ENCODE results near the gene GZMB. TPM values are rescaled to one million over a fixed set of nuclear protein-coding genes. Genes with fewer than 3 reads are reported as not detected.
"Not testable (repeated sequence)": the region's sequence is repeated elsewhere in the genome, so short reads cannot be mapped to it uniquely, and the experiment has no call there.

Gene GZMB
- total RNA-seq, 1 experiment from 2014 or later: not detected

DNA sequence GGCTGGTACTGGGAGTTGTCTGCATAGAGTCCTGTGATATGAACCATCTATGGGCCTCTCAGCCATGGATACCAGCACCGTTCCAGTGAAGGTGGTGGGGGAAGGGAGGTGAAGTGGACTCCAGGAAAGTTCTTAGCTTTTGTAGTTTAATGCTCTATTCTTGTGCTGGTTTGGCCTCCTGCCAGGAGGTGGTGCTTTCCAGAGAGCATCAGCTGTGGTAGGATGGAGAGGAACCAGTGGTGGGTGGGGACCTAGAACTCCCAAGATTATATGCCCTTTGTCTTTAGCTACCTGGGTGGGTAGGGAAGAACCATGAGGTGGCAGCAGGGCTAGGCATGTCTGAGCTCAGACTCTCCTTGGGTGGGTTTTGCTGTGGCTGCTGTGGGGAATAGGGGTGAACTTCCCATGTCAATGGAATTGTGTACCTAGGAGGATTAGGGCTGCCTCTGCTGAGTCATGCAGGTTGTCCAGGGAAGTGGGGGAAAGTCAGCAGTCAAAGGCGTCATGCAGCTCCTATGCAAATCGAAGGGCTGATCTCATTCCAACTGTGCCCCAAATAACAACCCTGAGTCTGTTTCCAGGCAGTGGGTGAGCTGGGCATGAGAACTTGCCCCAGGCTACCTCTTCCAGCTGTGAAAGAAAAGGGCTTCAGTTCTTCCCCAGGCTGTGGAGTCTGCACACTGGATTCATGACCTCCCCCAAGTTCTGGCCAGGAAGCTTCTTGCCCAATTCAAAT lies 38.7 kb downstream of the GZMB start:
- in situ Hi-C loops (cut with HindIII; ENCODE audit: low pct_unique_long_range_greater_than_20kb, low sequenced_read_pairs): no loop called here
- DNase-seq (ENCODE audit: low read depth, low spot score): peak; percentile 99

DNA sequence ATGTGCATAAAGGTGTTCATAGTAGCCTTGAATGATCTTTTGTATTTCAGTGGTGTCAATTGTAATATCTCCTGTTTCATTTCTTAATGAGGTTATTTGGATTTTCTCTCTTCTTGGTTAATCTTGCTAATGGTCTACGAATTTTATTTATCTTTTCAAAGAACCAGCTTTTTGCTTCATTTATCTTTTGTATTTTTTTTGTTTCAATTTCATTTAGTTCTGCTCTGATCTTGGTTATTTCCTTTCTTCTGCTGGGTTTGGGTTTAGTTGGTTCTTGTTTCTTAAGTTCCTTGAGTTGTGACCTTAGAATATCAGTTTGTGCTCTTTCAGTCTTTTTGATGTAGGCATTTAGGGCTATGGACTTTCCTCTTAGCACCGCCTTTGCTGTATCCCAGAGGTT lies 43.0 kb downstream of the GZMB start:
- DNase-seq (ENCODE audit: low read depth, low spot score); in situ Hi-C loops (cut with HindIII; ENCODE audit: low pct_unique_long_range_greater_than_20kb, low sequenced_read_pairs): not testable (repeated sequence)

DNA sequence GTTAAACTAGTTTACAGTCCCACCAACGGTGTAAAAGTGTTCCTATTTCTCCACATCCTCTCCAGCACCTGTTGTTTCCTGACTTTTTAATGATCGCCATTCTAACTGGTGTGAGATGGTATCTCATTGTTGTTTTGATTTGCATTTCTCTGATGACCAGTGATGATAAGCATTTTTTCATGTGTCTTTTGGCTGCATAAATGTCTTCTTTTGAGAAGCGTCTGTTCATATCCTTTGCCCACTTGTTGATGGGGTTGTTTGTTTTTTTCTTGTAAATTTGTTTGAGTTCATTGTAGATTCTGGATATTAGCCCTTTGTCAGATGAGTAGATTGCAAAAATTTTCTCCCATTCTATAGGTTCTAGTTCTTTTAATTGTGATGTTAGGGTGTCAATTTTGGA lies 49.6 kb downstream of the GZMB start:
- DNase-seq (ENCODE audit: low read depth, low spot score); in situ Hi-C loops (cut with HindIII; ENCODE audit: low pct_unique_long_range_greater_than_20kb, low sequenced_read_pairs): not testable (repeated sequence)

Other genes with a start within 250 kb of the GZMB start
- 0.05 TPM in 1 of 2 replicates, not detected in the other for gene NYNRIN, start 235.2 kb downstream of the GZMB start, total RNA-seq (2014; rRNA removed; shearing (Covaris generic))
- 0.11 and 0.24 TPM in 2 replicates for gene CBLN3, start 204.5 kb downstream of the GZMB start, total RNA-seq (2014; rRNA removed; shearing (Covaris generic))
- gene KHNYN, start 204.2 kb downstream of the GZMB start, total RNA-seq (2014; rRNA removed; shearing (Covaris generic)): 30.9 and 37.5 TPM in 2 replicates
- gene SDR39U1, start 191.4 kb downstream of the GZMB start, total RNA-seq (2014; rRNA removed; shearing (Covaris generic)): 6.2 and 12.5 TPM in 2 replicates
- not detected in 2 replicates for gene CMA1, start 125.9 kb downstream of the GZMB start, total RNA-seq (2014; rRNA removed; shearing (Covaris generic))
- not detected in 2 replicates for gene CTSG, start 57.9 kb downstream of the GZMB start, total RNA-seq (2014; rRNA removed; shearing (Covaris generic))
- gene GZMH, start 24.5 kb downstream of the GZMB start, total RNA-seq (2014; rRNA removed; shearing (Covaris generic)): not detected in 2 replicates

Measured in SK-MEL-5 (cell line).